GM19372 (cell line): ENCODE results near the gene SORBS2.
"Not testable (repeated sequence)": the region's sequence is repeated elsewhere in the genome, so short reads cannot be mapped to it uniquely, and the experiment has no call there.

Experiments used
- ATAC-seq: cut with Tn5 transposase; IDR thresholded peaks from one replicate; pipeline ENCODE4 v1.9.1; 2021; ENCODE audit warnings: mild to moderate bottlenecking, low read depth, moderate library complexity; ENCODE audit not compliant: unreplicated experiment

Gene SORBS2

GRCh38 chr4:185717377-185717741 lies 94.6 kb downstream of the SORBS2 start:
- ATAC-seq: no peak

GRCh38 chr4:185716577-185717376 lies 95.2 kb downstream of the SORBS2 start:
- ATAC-seq: no peak

- ATAC-seq: no peak
Measured at GRCh38 chr4:185716141-185716551, 95.8 kb downstream of the SORBS2 start.

- ATAC-seq: not testable (repeated sequence)
Measured at GRCh38 chr4:185714524-185714923, 97.5 kb downstream of the SORBS2 start.

GRCh38 chr4:185713731-185714130 lies 98.3 kb downstream of the SORBS2 start:
- ATAC-seq: no peak

- no peak for ATAC-seq
Measured at GRCh38 chr4:185713272-185713671, 98.7 kb downstream of the SORBS2 start.

- ATAC-seq: no peak
Measured at GRCh38 chr4:185712350-185713024, 99.5 kb downstream of the SORBS2 start.

- no peak for ATAC-seq
Measured at GRCh38 chr4:185711726-185712125, 100.3 kb downstream of the SORBS2 start.

GRCh38 chr4:185710487-185710995 lies 101.5 kb downstream of the SORBS2 start:
- ATAC-seq: no peak

GRCh38 chr4:185709802-185710486 lies 102.0 kb downstream of the SORBS2 start:
- no peak for ATAC-seq

GRCh38 chr4:185708348-185708747 lies 103.6 kb downstream of the SORBS2 start:
- ATAC-seq: no peak

GRCh38 chr4:185707622-185708021 lies 104.4 kb downstream of the SORBS2 start:
- ATAC-seq: not testable (repeated sequence)

GRCh38 chr4:185702147-185702663 lies 109.8 kb downstream of the SORBS2 start:
- ATAC-seq: no peak

GRCh38 chr4:185700630-185701029 lies 111.4 kb downstream of the SORBS2 start:
- no peak for ATAC-seq

- no peak for ATAC-seq
Measured at GRCh38 chr4:185700048-185700447, 111.9 kb downstream of the SORBS2 start.

GRCh38 chr4:185697488-185697887 lies 114.5 kb downstream of the SORBS2 start:
- no peak for ATAC-seq

GRCh38 chr4:185695743-185696142 lies 116.3 kb downstream of the SORBS2 start:
- ATAC-seq: no peak

GRCh38 chr4:185693548-185694215 lies 118.3 kb downstream of the SORBS2 start:
- ATAC-seq: no peak

- no peak for ATAC-seq
Measured at GRCh38 chr4:185689407-185689806, 122.6 kb downstream of the SORBS2 start.

GRCh38 chr4:185685804-185686203 lies 126.2 kb downstream of the SORBS2 start:
- no peak for ATAC-seq
